ENCODE results near the gene ANKRD10.

The ANKRD10 gene

DNA sequence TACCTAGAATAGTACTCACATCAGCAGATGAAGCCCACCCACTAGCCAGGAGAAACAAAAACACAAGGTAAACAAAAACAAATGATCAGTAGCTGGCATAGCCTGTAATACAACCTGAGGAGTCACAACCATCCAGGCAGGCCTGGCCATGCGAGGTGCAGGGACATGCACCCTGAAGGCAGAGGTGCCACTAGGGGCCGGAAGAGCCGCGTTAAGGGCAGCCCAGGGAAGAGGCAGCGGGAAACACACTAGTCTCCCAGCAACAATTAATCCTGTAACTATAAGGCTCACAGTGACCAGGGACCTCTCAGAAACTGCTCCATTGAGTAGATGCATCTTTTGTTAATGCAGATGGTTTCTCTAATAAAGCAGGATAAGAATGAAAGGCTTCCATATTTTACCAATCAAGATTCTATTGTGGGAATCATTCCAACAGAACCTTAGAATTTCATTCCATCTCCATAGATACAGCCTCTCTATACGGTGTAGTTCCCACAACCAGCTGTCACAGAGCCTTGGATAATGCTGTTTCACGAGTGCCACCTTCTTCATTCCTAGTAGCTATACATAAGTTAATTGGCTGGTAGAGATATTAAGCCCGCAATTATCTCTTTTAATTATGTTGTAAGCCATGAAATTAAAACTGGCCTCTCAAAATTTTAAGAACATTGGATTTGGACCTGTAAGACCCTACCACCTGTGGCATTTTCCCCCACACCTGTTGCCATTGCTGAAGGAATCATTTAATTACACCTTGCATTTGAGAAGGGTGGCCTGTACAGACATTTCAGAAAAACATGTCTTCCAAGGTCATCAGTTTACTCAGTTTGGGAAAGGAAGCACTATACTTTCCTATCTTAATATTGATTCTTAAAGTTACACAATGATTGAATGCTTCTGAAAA, 28.7 kb downstream of the ANKRD10 start:
- ChIA-PET CTCF (interaction anchor here (0.7 kb wide), 1 partner anchor 76 kb away, joined by 4 read pairs; no protein-coding TSS in a partner anchor), POLR2A (ENCODE audit: low non-redundant PET) (interaction anchor here (0.6 kb wide), 1 partner anchor 1530 kb away, joined by 3 read pairs; no protein-coding TSS in a partner anchor)
- TF ChIP-seq, protein P1, sequence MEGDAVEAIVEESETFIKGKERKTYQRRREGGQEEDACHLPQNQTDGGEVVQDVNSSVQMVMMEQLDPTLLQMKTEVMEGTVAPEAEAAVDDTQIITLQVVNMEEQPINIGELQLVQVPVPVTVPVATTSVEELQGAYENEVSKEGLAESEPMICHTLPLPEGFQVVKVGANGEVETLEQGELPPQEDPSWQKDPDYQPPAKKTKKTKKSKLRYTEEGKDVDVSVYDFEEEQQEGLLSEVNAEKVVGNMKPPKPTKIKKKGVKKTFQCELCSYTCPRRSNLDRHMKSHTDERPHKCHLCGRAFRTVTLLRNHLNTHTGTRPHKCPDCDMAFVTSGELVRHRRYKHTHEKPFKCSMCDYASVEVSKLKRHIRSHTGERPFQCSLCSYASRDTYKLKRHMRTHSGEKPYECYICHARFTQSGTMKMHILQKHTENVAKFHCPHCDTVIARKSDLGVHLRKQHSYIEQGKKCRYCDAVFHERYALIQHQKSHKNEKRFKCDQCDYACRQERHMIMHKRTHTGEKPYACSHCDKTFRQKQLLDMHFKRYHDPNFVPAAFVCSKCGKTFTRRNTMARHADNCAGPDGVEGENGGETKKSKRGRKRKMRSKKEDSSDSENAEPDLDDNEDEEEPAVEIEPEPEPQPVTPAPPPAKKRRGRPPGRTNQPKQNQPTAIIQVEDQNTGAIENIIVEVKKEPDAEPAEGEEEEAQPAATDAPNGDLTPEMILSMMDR (conservative IDR thresholded peaks at IDR 0.05; ENCODE audit: low read depth): no peak
- no peak overlapping the region for H3K27ac ChIP-seq
- no peak for DNase-seq (ENCODE audit: low spot score)

DNA sequence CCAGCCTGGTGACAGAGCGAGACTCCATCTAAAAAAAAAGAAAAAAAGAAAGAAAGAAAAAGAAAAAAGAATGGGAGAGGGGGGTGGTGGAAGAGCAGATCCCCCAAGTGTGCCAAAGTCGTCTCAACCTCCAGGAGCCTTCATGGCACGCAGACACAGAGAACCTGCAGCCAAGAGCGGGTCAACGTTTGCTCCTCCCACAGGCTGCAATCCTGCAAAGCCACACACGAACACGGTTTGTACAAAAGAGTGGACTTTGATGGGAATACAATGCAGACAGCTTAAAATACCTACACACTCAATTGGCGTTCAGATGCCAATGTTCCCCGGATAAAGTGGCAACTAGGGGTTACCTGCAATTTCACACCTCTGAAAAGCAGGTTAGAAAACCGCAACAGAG, 29.4 kb downstream of the ANKRD10 start:
- TF ChIP-seq, protein P1 (conservative IDR thresholded peaks at IDR 0.05; ENCODE audit: low read depth): no peak
- H3K27ac ChIP-seq: no peak overlapping the region
- ChIA-PET CTCF (interaction anchor here (0.7 kb wide), 1 partner anchor 75 kb away, joined by 4 read pairs; no protein-coding TSS in a partner anchor), POLR2A (ENCODE audit: low non-redundant PET) (interaction anchor here (0.6 kb wide), 1 partner anchor 1530 kb away, joined by 3 read pairs; no protein-coding TSS in a partner anchor)
- no peak for DNase-seq (ENCODE audit: low spot score)

DNA sequence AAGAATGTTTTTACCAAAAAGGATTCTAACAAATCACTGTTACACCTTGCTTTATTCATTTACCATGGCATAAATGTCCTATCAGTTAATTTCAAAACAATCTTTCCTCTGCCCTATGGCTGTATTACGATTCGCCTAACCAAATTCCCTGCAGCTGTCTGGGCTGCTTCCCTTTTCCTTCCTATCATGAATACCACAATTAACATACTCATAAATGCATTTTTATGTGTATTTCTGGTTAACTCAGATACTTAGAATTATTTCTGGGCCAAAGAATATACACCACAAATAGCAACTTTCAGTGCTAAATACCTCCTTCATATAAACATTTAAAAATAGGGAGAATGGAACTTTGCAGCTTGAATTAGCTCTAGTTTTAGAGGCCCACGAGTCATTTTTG, 30.4 kb downstream of the ANKRD10 start:
- ChIA-PET CTCF (interaction anchor here (0.7 kb wide), 1 partner anchor 721 kb away, joined by 4 read pairs; no protein-coding TSS in a partner anchor), POLR2A (ENCODE audit: low non-redundant PET) (no interaction called here)
- no peak overlapping the region for H3K27ac ChIP-seq
- no peak for DNase-seq (ENCODE audit: low spot score)
- TF ChIP-seq, protein P1 (conservative IDR thresholded peaks at IDR 0.05; ENCODE audit: low read depth): no peak

DNA sequence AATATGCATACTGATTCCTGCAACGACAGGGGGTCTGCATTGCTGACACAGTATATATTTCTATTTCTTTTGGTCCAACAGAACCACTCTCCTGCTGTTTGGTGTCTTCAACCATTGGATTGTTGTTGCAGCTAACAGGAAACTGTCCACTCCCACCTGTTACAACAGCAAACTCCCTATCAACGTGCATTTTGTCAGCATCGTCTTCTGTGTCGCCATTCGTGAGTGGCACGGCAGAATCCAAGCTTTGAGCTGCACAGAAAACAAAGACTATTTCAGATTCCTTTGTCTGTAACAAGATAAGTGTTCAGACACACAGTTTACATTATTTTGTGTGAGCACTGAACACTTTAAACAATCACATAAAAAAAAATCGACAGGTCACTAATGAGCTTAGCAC, 31.3 kb downstream of the ANKRD10 start:
- POLR2A ChIA-PET (ENCODE audit: low non-redundant PET): interaction anchor here (0.6 kb wide), 1 partner anchor 8 kb away, joined by 3 read pairs; no protein-coding TSS in a partner anchor
- TF ChIP-seq, protein P1 (conservative IDR thresholded peaks at IDR 0.05; ENCODE audit: low read depth): no peak
- CTCF ChIA-PET: no interaction called here
- H3K27ac ChIP-seq: no peak overlapping the region
- no peak for DNase-seq (ENCODE audit: low spot score)

DNA sequence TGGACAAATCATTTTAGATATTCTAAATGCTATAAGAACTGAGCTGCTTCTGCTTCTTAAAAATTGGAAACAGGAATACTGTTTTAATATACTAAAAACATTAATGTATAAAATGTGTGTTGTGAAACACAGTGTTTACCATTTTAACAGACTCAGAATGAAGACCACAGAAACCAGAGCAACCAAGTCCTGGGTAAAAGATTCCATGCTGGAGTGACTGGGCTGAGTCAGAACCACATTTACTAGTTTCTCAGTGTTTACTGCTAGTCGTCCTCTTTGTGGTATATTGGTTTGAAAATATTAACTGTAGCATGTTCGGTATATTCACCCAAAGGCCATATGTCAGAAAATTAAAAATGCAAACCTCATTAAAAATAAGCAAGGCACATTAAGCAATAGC, 31.9 kb downstream of the ANKRD10 start:
- ChIA-PET CTCF (no interaction called here), POLR2A (ENCODE audit: low non-redundant PET) (no interaction called here)
- DNase-seq (ENCODE audit: low spot score): no peak
- TF ChIP-seq, protein P1 (conservative IDR thresholded peaks at IDR 0.05; ENCODE audit: low read depth): no peak
- H3K27ac ChIP-seq: no peak overlapping the region

DNA sequence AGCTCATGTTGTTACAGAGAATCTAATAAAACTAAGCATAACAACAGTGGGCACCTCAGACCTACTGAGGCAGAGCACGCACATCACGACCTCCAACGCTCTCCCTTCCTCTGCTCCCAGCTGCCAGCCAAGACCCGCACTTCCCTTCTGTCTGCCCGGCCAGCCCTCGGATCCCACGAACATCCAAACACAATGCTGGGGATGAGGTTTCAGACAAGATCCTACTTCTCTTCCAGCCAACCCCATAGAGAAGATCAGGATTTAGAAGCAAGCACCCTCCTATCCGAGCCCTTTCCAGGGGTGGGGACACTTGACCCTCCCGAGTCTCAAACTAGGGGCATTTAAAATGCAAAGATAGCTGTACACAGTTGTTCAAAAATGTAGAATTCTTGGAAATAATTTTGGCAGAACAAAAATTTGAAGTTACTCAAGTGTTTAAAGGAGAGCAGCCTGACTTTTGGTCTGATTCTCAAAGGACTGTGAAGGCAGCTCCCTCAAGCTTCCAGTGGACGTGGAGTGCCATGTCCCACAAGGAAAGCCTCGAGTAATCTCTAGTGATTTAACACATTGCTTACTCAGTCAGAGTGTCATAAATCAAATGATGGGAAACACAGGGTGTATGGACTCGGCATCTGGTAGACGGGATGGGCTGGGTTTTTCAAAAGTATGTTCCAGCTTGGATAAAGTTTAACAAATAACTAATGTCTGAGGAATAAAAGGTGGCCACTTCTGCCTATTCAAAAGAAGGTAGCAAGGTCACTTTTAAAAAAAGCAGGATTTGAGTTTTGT, 32.8 kb downstream of the ANKRD10 start:
- CTCF ChIA-PET: no interaction called here
- no peak overlapping the region for H3K27ac ChIP-seq
- POLR2A ChIA-PET (ENCODE audit: low non-redundant PET): no interaction called here
- TF ChIP-seq, protein P1 (conservative IDR thresholded peaks at IDR 0.05; ENCODE audit: low read depth): no peak
- DNase-seq (ENCODE audit: low spot score): no peak
